Stomach (tissue), 9 donors: ENCODE data around the gene TMEM256. TPM values are rescaled to one million over a fixed set of nuclear protein-coding genes. Genes with fewer than 3 reads are reported as not detected.
A peak's percentile ranks its signal among the peaks of the same experiment; 100 is the strongest.

Source experiments
- DNase-seq, 2 donors: peaks; one replicate each; pipeline versions ENCODE4 v3.0.0 to v3.0.0-alpha.2; 2013 to 2019
- H3K27ac ChIP-seq, 5 donors: fragments of 200-600 bp in 4 of 5; sonication (generic) in 4 of 5; one replicate each; pipeline ENCODE4 v1.5.1; 2013 to 2019; ENCODE audit warnings: mild to moderate bottlenecking in 1 of 5, moderate library complexity in 1 of 5
- H3K27me3 ChIP-seq, 3 donors: fragments of 200-600 bp; sonication (generic); one replicate each; pipeline ENCODE4 v1.5.1; 2017 to 2019; ENCODE audit warnings: mixed run types in 1 of 3
- H3K36me3 ChIP-seq, 4 donors: fragments of 200-600 bp; sonication (generic); 1 replicate in 3 of 4; 2 replicates in 1 of 4; pipeline ENCODE4 v1.5.1; 2016 to 2019
- H3K4me1 ChIP-seq, 4 donors: fragments of 200-600 bp; sonication (generic); one replicate each; pipeline ENCODE4 v1.5.1; 2016 to 2019
- H3K4me3 ChIP-seq, 4 donors: fragments of 200-600 bp; sonication (generic) in 3 of 4; one replicate each; pipeline ENCODE4 v1.5.1; 2016 to 2019; ENCODE audit warnings: mild to moderate bottlenecking in 1 of 4
- H3K9me3 ChIP-seq, 4 donors: fragments of 200-600 bp; sonication (generic); one replicate each; pipeline ENCODE4 v1.5.1; 2016 to 2019
- CTCF ChIP-seq, 7 experiments: fragments of 450-650 bp in 4 of 7; fragments of 200-600 bp in 3 of 7; sonication (generic) in 3 of 7; IDR thresholded peaks; one replicate each; pipeline ENCODE4 v1.5.1; 2016 to 2019; ENCODE audit warnings: antibody characterized with exemption in 7 of 7, control low read depth in 2 of 7, mild to moderate bottlenecking in 1 of 7
- EP300 ChIP-seq: sonication (generic); formaldehyde crosslinking; IDR thresholded peaks from one replicate; pipeline ENCODE4 v1.6.1; 2017; ENCODE audit warnings: antibody characterized with exemption
- POLR2A ChIP-seq, 4 donors: fragments of 450-650 bp; IDR thresholded peaks; one replicate each; pipeline ENCODE4 v1.6.1; 2016; ENCODE audit warnings: antibody characterized with exemption in 4 of 4, control low read depth in 2 of 4, mild to moderate bottlenecking in 1 of 4, moderate library complexity in 1 of 4
- POLR2AphosphoS5 ChIP-seq, 3 donors: sonication (generic); formaldehyde crosslinking; IDR thresholded peaks; one replicate each; pipeline ENCODE4 v1.6.1; 2016; ENCODE audit warnings: antibody characterized with exemption in 3 of 3
- WGBS, 5 donors: extraction: QIAGEN DNeasy Blood & Tissue Kit in 3 of 5; methylation state at CpG; one replicate each; pipeline versions ENCODE4 v1.1.5 to v1.1.7; 2013 to 2018; 5-methylcytosine and 5-hydroxymethylcytosine counted together
- intact Hi-C: fragments of 100-400 bp; cut with DNase I; formaldehyde crosslinking; loops from one replicate; pipeline ENCODE4 v1.15.1; 2023; ENCODE audit warnings: low total_unique reads
- polyA plus RNA-seq, 3 donors: library from polyadenylated mRNA; stranded (reverse); fragments of 200-250 nt; gene quantifications; one replicate each; pipeline ENCODE4 v1.2.3, GENCODE V29; 2013
- total RNA-seq, 5 donors: library from RNA; depleted of rRNA; stranded (reverse); fragments of >200 nt; gene quantifications; one replicate each; pipeline versions ENCODE4 v1.1.0 to v1.2.3, GENCODE V29; 2014 to 2016
- donor health status: healthy with polysubstance abuse.
- donor health status: Bipolar disorder and iron deficiency.
- donor health status: healthy.

TMEM256 gene
- total and polyA plus RNA-seq, 8 donors = 39.8 to 347 (median 253) TPM; not detected in 1

GRCh38 chr17:7440834-7441195, 36.9 kb upstream of the TMEM256 start:
- Histone ChIP-seq H3K9me3 (no peaks in the 10 kb centered on the region), H3K27ac (no peak overlapping the region), H3K4me1 (peaks cover 44 to 68% (median 64%) of the 10 kb centered on the region in 4 donors), H3K36me3 (no peaks in the 10 kb centered on the region), H3K4me3 (peak overlapping the region in 1 of 4 donors; percentile 44), H3K27me3 (peaks cover 11 to 93% (median 51%) of the 10 kb centered on the region in 3 donors)
- peak in 1 of 2 donors; percentile 73 for DNase-seq
- intact Hi-C loops = no loop called here
- TF ChIP-seq CTCF (IDR thresholded peaks at IDR 0.05) = no peak
- TF ChIP-seq EP300 = no peak
- TF ChIP-seq POLR2A (IDR thresholded peaks at IDR 0.05) = no peak
- no peak for TF ChIP-seq POLR2AphosphoS5 (IDR thresholded peaks at IDR 0.05)
- WGBS, 5 donors = 8 to 15% (median 12%) methylated on average over 7 to 12 of the region's 12 CpGs

DNA sequence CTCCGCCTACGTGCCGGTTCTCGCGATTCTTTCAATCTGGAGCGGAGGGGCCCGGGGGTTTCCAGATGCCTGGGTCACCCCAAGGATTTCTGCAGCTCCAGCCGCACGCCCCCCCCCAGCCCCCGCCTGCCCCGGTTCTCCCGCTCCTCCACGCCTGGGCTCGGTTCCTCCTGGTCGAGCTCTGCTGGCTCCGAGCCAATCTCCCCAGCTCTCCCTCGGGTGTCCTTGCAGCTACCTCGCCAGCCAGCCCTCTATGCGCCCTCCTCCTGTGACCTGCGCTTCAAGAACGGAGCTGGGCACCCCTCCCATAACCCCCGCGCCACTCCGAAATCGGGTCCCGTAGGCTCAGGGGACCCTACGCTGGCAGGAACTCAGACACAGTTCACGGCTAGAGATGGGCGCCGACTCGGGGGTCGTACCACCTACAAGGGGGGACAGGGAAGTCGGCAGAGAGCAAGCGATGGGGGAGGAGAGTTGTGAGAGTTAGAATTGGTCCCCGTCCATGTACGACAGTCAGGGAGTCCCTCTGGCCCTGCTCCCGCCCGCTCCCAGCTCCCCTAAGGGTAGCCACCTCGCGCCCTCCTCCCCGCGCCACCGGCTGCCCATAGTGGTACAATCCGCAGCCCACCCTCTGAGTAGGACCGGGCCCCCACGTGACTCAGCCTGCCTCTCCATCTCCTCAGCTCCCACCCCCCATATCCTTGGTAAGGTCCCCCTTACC, 36.4 kb upstream of the TMEM256 start:
- Histone ChIP-seq H3K27ac (no peak overlapping the region), H3K27me3 (peaks cover 11 to 93% (median 46%) of the 10 kb centered on the region in 3 donors), H3K36me3 (no peaks in the 10 kb centered on the region), H3K9me3 (no peaks in the 10 kb centered on the region), H3K4me3 (peak overlapping the region; percentile 34 to 44 (median 36)), H3K4me1 (peaks cover 39 to 68% (median 63%) of the 10 kb centered on the region in 4 donors)
- DNase-seq = peak; percentile 72 to 87
- 0 to 3% (median 2%) methylated on average over 25 to 46 of the region's 46 CpGs for WGBS, 5 donors
- intact Hi-C loops = no loop called here
- TF ChIP-seq EP300 = no peak
- no peak for TF ChIP-seq POLR2A (IDR thresholded peaks at IDR 0.05)
- TF ChIP-seq CTCF (IDR thresholded peaks at IDR 0.05) = no peak
- TF ChIP-seq POLR2AphosphoS5 (IDR thresholded peaks at IDR 0.05) = no peak

DNA sequence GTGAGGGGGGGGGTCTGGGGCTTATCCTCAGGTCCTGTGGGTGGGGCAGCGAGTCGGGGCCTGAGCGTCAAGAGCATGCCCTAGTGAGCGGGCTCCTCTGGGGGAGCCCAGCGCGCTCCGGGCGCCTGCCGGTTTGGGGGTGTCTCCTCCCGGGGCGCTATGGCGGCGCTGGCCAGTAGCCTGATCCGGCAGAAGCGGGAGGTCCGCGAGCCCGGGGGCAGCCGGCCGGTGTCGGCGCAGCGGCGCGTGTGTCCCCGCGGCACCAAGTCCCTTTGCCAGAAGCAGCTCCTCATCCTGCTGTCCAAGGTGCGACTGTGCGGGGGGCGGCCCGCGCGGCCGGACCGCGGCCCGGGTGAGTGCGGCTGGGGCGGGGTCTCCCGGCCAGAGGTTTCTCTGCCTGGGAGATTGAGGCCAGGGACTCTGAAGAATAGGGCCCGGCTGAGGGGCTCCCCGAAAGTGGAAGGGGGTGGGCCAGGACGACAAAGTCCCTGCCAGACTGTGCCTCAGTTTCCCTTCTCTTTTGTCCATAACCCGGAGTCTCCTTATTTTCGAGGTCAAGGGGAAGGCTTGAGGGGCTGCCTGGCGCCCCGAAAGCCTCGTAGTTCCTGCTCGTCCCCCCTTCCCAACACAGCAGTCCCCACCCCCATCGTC, 35.7 kb upstream of the TMEM256 start, which contains the start of gene FGF11:
Gene FGF11 (plus strand): TSS at position 51 of the 651 bp plus-strand sequence. CDS start 109 bp downstream, at position 160.
- no peaks in the 10 kb centered on the region for H3K36me3 ChIP-seq
- WGBS, 5 donors = 0 to 2% (median 2%) methylated on average over 29 to 50 of the region's 50 CpGs
- peak in 1 of 2 donors; percentile 49 for DNase-seq
- H3K4me1 ChIP-seq = peaks cover 34 to 68% (median 62%) of the 10 kb centered on the region in 4 donors
- H3K4me3 ChIP-seq = peak within 1 kb of the TSS; percentile 34 to 62 (median 46)
- intact Hi-C loops = loop anchor here (5.0 kb wide), 1 partner anchor 38 kb away; the partner anchor contains the start of gene ZBTB4
- H3K27ac ChIP-seq = peak within 1 kb of the TSS in 2 of 5 donors; percentile 24 to 29
- no peaks in the 10 kb centered on the region for H3K9me3 ChIP-seq
- TF ChIP-seq EP300 (no peak), POLR2AphosphoS5 (IDR thresholded peaks at IDR 0.05) (no peak)
- H3K27me3 ChIP-seq = peaks cover 11 to 93% (median 40%) of the 10 kb centered on the region in 3 donors

DNA sequence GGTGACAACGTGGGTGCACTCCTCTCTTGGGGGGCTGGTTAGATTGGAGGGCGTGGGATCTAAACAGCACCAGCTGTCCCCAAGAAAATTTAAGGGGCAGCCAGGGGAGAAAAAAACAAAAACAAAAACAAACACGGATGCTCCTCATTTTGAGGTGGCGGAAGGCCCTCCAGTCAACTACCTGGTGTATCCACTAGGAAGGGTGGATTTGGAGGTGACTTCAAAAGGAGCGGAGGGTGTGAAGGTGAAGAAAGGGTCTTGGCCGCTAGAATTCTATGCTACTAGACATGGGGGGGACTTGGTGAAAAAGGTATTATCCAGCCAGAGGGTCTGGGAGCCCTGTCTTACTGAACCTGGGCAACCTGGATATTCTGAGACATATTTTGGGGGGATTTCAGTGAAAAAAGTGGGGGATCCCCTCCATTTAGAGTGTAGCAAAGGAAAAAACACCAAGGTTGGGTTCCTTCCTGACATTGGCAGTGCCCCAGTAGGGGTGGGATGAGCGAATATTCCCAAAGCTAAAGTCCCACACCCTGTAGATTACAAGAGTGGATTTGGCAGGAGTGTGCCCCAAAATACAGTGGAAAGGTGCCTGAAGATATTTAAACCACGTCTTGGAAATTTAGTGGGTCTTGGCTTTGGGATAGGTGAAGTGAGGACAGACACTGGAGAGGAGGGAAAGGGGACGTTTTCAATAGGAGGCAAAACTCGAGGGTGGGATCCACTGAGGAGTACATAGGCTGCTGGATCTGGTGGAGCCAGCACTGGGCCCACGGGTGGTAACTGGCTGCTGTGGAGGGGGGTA, 35.0 kb upstream of the TMEM256 start:
- no peak for TF ChIP-seq EP300
- no peak for TF ChIP-seq POLR2A (IDR thresholded peaks at IDR 0.05)
- TF ChIP-seq CTCF (IDR thresholded peaks at IDR 0.05) = no peak
- TF ChIP-seq POLR2AphosphoS5 (IDR thresholded peaks at IDR 0.05) = no peak
- Histone ChIP-seq H3K4me1 (peaks cover 34 to 68% (median 63%) of the 10 kb centered on the region in 4 donors), H3K36me3 (no peaks in the 10 kb centered on the region), H3K27ac (peak overlapping the region in 1 of 5 donors; percentile 24), H3K4me3 (peak overlapping the region; percentile 25 to 62 (median 46)), H3K27me3 (peaks cover 11 to 94% (median 40%) of the 10 kb centered on the region in 3 donors), H3K9me3 (no peaks in the 10 kb centered on the region)
- intact Hi-C loops = loop anchor here (5.0 kb wide), 1 partner anchor 38 kb away; the partner anchor contains the start of gene ZBTB4
- 47 to 56% (median 54%) methylated on average over 11 of the region's 11 CpGs for WGBS, 5 donors
- DNase-seq = no peak
